NCI-H2107 (cell line): ENCODE results near the gene YDJC.
"Not testable (repeated sequence)": the region's sequence is repeated elsewhere in the genome, so short reads cannot be mapped to it uniquely, and the experiment has no call there.

Experiments used
- DNase-seq: peaks from one replicate; lab custom pipeline; 2025; lab: John Stamatoyannopoulos, UW

Gene YDJC

DNA sequence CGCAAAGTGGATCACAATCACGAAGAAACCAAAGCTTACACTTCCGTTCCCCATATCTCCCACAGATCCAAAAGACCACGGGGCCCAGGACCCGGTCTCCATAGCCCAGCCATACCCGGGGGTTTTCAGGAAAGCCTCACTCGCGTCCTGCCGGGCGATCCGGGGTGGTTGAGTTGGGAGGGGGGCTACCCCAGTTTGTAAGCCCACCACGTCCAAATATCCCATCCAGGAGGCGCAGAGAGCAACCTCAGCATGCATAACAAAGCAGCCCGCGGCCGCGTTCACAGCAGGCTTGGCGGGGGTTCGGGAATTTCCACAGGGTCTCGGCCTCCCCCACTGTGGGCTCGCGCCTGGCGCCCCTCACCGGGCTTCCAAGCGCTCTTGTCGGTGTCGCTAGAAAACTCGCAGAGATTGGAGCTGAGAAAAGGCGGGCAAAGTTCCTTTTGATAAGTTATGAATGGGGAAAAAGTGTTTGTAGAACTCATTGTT lies 21.7 kb upstream of the YDJC start:
- DNase-seq = no peak

DNA sequence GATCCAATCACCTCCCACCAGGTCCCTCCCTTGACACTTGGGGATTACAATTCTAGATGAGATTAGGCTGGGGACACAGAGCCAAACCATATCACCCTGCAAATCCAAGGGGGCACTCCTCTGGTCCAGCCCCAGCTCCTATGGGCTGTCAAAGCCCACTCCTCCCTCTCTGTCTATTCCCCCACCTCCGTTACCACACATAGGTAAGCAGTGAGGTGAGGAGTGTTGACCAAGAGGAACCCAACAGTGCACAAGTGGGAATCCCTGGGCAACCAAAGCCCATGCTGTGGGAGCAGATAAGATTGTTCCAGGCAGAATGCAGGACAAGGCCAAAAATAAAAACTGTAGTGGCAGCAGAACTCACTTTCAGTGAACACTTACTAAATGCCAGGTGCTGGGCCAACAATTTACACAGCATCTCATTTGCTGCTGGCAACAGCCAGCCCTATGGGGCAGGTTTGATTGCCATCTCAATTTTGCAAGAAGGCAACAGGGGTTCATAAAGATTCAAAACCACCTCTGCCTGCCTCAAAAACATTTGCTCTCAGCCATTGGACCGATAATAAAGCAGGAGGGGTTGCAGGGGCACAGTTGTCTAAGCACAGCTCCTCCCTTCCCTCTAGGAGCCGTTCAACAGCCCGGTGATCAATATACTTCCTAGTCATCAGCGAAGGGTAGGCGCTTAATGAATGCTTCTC lies 21.1 kb upstream of the YDJC start:
- DNase-seq = no peak

DNA sequence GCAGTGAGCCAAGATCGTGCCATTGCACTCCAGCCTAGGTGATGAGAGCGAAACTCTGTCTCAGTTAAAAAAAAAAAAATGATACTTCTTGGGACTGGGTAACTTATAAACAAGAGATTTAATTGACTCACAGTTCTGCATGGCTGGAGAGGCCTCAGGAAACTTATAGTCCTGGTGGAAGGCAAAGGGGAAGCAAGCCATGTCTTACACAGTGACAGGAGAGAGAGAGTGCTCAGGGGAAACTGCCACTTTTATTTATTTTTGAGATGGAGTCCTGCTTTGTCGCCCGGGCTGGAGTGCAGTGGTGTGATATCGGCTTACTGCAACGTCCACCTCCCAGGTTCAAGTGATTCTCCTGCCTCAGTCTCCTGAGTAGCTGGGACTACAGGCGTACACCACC lies 20.5 kb upstream of the YDJC start:
- no peak for DNase-seq

DNA sequence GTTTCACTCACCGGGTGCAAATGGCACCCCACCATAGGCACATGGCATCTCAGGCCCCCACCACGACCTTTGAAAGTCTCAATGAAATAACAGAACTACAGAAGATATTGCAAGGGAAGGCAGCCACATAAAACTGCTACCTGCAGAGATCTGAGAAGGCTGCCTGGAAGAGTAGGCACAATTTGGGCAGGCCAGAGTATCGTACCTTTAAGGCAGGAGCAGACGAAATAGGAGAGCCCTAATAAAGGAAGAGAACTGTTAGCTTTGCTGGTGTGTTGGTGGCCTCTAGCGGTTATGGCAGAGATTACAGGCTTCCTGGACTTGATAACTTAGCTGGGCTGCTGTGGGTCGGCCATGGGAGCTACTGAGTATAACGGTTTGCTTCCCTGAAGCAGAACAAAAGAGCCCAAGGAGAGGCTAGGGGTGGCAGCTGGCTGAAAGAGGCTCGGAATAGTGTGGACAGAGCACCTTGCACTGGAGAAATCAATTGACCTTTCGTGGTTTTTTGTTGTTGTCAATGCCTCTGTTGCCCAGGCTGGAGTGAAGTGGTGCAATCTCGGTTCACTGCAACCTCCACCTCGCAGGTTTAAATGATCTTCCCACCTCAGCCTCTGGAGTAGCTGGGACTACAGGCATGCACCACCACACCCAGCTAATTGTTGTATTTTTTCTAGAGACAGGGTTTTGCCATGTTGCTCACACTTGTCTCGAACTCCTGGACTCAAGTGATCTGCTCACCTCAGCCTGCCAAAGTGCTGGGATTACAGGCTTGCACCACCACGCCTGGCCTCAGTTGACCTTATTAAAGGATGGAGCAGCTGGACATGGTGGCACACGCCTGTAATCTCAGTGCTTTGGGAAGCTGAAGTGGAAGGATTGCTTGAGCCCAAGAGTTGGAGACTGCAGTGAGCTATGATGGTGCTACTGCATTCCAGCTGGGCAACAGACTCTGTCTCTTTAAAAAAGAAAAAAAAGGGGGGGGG lies 17.1 kb upstream of the YDJC start:
- DNase-seq = peak; percentile 55

DNA sequence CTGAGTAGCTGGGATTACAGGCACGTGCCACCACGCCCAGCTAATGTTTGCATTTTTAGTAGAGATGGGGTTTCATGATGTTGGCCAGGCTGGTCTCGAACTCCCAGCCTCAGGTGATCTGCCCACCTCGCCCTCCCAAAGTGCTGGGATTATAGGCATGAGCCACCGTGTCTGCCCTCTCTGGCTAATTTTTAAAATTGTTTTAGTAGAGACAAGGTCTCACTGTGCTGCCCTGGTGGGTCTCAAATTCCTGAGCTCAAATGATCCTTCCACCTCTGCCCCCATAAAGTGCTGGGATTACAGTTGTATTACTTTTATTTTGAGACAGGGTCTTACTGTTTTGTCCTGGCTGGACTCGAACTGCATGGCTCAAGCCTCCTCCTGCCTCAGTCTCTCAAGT lies 15.7 kb upstream of the YDJC start:
- DNase-seq = not testable (repeated sequence)

DNA sequence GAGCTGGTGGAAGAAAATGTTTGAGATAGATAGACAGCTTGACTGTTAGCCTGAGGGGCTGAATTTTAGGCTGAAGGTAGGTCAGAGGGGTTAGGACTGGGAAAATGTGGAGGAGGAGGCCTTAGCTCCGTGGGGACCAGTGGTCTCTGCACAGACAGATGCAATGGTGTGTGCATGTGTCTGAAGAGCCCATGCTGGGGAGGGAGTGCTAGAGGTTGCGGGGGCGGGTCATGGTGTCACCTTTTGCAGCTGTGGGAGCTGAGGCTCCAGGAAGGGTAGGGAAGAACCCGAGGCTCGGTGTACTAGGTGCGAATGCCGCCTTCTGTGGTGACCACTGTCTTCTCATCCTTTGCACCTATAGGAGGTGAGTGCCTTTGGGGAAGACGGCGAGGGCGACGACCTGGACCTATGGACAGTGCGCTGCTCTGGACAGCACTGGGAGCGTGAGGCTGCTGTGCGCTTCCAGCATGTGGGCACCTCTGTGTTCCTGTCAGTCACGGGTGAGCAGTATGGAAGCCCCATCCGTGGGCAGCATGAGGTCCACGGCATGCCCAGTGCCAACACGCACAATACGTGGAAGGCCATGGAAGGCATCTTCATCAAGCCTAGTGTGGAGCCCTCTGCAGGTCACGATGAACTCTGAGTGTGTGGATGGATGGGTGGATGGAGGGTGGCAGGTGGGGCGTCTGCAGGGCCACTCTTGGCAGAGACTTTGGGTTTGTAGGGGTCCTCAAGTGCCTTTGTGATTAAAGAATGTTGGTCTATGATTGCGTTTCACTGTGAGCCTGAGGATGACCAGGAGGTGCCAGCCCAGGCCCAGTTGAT lies 13.9 kb upstream of the YDJC start:
- DNase-seq = no peak

DNA sequence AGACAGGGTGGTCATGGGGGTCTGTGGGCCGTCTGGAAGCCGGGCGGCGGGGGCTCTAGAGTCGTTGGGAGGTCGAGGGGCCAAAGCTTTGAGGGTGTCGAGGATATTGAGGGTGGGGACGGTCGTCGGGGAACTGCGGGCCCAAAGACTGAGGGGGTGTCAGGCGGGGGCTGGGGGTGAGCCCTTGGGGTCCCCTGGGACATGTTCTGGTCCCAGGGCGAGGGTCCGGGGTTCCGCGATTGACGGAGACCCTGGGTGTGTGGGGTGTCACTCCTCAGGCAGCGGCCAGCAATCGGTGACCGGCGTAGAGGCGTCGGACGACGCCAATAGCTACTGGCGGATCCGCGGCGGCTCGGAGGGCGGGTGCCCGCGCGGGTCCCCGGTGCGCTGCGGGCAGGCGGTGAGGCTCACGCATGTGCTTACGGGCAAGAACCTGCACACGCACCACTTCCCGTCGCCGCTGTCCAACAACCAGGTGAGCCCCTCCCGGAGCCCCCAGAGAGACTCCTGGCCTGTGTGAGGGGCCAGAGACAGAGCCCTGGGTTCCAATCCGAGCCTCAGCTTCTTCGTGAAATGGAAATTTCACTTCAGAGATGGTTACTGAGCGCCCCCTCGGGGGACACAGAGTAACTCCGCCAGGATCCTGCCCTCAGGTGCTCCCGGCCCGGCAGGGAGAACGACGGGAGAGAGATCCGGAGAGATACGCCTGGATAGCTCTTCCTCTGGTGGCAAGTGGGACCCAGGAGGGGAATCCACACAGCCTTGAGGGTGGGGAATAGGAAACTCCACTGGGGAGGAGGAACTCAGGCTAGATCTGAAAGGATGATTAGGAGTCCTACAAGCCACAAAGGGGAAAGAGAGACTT lies 13.0 kb upstream of the YDJC start:
- DNase-seq = peak; percentile 48

DNA sequence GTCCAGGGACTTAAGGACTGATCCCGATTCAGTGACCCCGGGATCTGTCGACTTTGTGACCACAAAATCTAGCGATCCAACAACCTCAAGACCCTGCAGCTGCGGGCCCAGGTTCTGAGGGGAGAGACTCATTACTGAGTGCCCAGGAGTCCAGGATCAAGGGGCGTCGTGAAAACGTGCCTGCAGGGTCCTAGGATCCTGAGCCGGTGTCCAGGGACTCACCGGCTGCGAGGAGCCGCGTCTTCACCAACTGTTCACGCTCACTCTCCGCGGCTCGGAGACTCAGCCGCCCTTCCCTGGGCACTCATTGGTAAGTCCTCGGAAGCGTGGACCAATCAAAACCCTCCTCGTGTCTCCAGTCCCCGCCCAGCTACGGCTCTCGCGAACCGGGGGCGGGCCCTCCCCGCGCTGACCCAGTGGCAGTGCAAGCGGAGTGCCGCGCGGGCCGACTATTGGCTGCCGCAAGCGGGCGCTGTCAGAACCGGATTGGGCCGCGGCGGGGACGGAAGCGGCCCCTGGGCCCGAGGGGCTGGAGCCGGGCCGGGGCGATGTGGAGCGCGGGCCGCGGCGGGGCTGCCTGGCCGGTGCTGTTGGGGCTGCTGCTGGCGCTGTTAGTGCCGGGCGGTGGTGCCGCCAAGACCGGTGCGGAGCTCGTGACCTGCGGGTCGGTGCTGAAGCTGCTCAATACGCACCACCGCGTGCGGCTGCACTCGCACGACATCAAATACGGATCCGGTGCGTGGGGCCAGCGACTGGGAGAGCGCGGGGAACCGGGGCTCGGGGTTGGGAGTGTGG lies 12.2 kb upstream of the YDJC start, which contains the start of gene SDF2L1:
Gene SDF2L1 (plus strand): TSS at position 514 of the 795 bp plus-strand sequence. CDS start 35 bp downstream, at position 549.
- DNase-seq = peak; percentile 87

DNA sequence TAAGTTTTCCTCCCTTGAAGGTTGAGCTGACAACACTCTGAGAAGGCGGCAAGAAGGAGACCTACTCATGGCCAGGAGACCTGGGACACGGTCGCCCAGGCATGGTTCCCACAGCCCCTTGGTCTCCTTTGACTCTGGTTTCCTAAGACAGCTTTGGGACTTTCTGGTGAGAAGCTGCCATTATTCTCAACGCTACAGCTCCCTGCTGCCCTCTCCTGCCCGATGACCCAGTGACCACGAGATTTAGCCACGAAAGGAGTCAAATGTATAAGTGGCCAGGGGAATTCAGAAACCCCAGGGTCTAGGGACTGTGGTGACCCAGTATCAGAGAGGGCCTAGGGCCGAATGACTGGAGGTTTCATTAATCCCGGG lies 11.6 kb upstream of the YDJC start:
- DNase-seq = no peak

DNA sequence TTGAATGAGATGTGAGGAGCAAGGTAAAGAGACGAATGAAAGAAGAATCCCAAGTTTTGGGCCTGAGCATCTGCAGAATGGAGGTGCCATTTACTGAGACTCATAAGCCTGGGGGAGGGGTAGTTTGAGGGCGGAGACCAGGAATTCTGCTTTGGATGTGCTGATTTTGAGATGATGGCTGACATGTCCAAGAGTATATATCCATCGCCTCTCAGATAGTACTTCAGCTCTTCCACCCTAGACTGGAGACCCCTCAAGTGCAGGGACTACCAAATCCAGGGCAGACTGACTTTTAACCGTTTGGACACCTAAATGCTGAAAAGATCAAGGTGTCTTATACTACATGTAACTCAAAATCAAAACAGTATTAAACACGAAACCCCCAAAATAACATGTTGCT lies 11.0 kb upstream of the YDJC start:
- no peak for DNase-seq

DNA sequence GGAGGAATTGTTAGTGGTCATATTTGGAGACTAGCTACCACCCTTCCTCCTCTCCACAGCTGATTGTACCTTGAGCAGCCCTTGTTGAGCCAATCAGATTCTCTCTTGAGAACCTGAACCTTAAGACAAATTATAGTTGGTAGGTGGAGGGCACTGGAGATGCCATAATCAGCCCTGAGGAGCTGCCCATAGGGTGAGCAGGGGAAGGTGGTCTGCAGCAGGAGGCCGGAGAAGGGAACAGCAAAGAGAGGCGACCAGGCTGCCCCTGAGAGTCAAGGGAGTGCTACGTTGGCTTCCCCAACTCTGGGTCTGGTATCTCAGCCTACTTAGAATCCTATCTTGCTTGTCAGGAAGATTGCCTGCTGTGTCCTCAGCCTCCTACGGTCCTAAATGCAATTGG lies 9.5 kb upstream of the YDJC start:
- DNase-seq = no peak

DNA sequence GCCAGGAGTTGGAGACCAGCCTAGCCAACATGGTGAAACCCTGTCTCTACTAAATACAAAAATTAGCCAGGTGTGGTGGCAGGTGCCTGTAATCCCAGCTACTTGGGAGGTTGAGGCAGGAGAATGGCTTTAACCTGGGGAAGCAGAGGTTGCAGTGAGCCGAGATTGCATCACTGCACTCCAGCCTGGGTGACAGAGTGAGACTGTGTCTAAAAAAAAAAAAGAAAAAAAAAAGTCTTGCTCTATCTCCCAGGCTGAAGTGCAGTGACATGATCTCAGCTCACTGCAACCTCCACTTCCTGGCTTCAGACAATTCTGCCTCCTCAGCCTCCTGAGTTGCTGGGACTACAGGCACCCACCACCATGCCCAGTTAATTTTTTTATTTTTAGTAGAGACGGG lies 7.6 kb upstream of the YDJC start:
- DNase-seq = not testable (repeated sequence)

DNA sequence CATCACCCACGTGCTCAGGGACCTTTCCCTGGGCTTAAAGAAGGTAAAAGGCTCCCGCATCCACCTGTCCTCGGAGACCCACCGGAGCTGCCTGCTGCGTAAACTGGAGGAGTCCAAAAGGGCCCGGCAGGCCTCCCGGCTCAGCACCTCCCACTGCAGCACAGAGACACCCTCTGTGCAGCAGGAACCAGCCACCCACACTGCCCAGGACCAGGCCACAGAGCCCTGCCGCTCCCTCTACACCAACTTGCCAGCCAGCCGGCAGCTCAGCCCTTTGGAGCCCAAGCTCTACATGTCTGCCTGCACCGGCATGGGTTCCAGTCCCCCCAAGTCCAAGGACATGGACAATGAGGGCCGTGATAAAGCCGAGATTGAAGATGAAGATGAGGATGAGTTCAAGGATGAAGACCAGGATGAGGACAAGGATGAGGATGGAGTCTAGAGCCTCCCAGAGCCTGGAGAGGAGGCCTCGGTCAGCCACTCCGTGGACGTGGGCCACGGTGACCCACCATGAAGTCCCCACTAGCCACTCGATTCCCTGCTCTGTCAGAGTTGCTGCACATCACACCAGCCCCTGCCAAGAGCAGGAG lies 6.9 kb upstream of the YDJC start:
- no peak for DNase-seq

DNA sequence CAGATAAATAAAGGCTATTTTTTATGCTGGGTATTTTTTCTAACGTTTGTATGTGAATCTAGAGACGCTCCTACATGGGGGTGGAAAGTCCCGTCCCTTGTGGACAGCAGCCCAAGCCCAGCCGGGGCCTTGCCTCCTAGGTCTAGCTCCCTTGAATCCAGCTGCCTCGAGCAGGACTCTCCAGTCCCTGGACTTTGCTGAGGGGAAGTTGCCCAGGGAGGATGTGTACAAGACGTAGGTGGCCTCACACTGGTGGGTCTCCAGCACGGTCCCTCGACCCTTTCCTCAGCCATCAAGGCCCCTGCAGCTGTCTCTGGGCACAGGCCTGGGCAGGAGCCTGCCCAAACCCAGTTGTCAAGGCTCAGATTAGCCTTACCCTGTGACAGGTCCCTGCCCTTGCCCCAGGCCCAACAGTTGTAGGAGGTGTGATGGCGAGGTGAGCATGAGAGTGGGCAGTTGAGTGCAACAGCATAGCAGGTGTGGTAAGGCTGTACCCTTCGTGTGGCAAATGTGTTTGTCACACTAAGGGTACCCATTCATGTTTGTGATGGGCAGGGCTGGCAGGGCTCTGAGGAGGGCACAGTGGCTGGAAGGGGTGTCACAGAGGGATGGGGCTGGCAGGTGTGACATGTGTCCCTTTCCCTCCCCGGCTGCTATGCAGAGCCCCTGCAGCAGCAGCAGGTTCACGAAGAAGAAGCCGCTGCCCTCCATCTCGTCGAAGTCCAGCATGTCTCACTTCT lies 6.1 kb upstream of the YDJC start:
- DNase-seq = no peak

DNA sequence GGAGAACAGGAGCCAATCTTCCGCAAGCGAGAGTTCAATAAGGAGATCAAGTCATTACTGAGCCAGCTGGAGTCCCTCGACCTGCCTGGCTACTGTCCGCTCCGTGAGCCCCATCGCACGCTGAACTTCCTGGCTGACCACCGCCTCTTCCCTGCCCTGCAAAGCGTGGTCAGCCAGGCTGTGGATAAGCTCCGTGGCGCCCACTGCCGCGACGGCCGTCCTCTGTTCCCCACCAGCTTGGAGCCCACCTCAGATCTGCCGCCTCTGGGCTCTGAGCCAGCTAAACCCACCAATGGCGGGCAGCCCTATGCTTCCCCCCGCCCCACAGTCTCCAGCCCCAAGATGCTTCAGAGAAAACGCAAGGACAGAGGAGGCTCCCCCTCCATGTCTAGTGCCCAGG lies 5.0 kb upstream of the YDJC start:
- no peak for DNase-seq

DNA sequence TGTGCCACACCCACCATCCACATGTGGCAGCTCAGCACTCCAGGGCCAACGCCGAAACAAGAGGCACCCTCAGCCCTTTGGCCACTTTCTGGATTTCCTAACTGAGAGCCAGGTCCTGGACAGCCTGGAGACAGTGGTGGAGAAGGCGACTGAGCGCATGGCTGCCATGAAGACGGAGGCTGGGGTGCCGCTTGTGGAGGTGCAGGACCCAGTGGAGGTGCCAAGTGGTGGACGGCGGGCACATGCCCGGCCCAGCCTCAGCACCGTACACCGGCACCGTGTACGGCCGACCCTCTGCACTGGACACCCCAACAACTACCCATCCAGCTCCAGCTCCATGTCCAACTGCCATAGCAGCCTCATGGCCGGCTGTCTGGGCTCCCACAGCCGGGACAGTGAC lies 4.3 kb upstream of the YDJC start:
- no peak for DNase-seq

DNA sequence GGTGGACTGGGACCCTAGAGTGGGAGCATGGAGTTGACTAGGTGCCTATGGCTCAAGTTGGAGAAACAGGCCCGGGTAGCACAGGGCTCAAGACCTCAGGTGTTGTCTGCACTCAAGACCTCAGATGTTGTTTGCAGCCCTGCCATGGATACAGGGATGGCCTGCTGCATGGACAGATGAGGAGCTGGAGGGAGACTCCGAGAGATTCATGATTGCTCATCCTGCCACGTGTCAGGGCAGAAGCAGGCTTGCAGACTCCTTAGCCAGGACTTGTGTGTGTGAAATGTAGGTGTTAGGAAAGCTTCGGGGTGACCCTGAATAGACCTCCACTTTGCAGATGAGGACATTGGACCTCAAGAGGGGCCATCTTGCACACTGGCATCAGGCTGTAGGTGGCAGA lies 3.7 kb upstream of the YDJC start:
- DNase-seq = no peak

DNA sequence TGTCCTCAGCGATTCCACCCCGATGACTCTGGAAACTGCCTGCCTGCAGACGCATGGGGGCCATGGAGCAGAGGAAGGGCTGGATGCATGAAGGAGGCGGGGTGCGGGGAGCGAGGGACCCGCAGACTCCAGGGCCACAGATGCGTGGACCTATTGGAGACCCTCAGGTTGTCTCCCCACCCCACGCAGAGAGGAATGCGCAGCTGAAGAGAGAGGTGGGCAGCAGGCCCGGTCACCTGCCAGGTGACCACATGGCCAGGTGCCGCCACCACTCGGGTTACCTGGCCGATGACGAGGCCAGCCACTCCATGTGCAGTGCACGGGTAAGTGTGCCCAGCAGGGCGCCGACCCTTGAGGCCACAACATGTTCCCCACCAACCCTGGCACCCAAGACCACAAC lies 3.1 kb upstream of the YDJC start:
- no peak for DNase-seq

DNA sequence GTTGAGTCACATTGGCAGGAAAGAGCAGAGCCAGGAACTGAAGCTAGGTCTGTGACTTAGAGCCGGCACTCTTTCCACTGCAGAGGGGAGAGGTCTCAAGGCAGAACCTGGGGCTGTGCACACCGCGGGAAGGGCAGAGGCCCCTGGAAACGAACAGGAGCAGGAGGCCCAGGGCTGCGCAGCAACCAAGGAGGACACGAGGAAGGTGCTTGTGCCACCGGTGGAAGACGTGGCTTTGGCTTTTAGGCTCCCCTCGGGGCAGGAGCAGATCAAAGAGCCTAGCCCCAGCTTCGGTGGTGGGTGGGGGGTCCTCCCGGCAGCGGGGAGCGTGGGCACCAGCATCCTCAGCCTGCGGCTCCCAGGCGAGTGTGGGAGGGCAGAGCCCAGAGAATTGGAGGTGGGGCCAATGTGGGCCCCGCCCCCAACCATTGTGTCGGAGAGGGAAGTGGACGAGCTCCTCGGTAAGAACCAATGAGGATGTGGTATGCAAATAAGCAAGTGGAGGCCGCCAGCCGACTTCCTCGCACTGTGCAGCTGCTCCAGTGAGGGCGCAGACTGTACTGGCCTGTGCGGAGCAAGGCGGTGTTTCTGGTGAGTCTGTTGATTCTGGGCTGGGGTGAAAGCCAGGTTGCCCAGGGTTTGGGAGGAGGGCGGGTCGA lies 2.5 kb upstream of the YDJC start, which contains the start of gene CCDC116:
Gene CCDC116 (plus strand): TSS at position 524 of the 659 bp plus-strand sequence. CDS start 422 bp downstream, outside the sequence.
- no peak for DNase-seq
